CD4-positive, alpha-beta T cell treated with Interleukin-17A for 1 hour (primary cell): ENCODE results near the gene MYLK2.

Experiments used
- DNase-seq: peaks from one replicate; pipeline ENCODE4 v3.0.0-alpha.2; 2020

The MYLK2 gene

GRCh38 chr20:31836853-31837608 lies 17.9 kb downstream of the MYLK2 start:
- no peak for DNase-seq

- no peak for DNase-seq
Measured at GRCh38 chr20:31837896-31838397, 18.8 kb downstream of the MYLK2 start.

- no peak for DNase-seq
Measured at GRCh38 chr20:31838646-31839292, 19.6 kb downstream of the MYLK2 start.

DNA sequence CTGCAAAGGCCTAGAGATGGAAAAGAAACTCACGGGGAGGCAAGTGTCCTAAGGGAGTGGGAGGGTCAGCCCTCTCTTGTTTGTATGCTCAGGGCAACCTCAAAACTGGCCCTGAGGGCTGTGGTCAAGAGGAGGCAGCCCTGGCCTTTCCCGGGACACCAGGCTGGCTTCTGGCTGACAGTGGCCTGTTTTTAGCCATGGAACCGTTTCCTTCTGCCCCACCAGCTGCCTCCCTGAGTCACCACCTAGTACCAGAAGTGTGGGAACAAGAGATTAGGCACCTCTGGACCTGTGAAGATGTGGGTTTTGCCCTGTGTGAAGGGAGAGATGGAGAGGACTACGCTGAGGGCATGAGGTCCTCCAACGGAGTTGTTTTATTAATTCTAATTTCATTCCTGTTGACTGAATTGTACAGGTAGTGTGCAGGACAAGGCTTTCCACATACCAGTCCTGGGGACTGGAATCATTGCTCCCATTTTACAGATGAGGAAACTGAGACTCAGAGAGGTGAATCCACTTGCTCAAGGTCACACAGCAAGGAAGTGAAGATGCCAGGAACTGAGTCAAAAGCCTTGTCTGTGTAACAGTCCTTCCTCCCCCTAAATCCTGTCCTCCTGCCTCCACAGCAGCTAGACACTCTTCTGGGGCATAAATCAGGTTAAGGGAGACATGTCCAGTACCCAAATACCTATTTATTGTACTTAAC lies 20.8 kb downstream of the MYLK2 start:
- DNase-seq: no peak

DNA sequence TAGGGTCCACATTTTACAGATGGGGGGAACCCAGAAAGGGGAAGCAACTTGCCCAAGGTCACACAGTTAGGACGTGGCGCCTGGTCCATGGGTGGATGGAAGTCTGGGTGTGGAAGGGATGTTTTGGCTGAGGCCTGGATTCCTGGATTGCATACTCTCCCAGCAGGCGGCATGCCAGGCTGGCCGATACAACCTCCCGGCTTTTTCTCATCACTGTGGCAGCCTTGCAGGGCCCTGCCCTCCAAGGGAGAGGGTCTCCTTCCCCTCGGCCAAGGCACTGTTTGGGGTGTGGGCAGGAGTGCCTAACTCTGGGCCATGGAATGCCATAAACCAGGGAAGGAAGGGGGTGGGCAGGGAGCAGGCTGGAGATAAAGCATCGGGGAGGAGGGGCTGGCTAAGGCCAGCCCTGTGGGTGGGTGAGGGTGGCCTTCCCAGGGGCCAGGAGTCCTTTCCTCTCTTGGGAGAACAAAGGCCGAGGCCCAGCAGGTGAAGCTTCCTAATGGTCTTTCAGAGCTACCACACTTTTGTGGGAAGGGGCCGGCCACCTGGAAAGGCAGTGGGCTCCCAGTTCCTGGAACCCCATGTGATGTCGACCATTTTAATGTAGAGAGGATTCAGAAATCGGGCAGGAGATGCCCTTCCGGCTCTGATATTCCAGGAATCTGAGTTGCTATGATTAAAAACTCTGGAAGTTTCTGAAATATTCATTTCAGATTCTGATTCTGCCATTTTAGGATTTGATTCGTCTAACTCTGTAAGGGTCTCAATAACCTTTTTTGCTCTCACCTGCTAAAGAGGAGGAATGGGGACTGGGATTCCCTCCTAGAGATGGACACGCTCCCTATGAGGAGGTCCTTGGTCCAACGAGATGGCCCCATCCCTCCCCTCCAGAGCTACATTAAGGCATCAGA lies 22.0 kb downstream of the MYLK2 start:
- no peak for DNase-seq

DNA sequence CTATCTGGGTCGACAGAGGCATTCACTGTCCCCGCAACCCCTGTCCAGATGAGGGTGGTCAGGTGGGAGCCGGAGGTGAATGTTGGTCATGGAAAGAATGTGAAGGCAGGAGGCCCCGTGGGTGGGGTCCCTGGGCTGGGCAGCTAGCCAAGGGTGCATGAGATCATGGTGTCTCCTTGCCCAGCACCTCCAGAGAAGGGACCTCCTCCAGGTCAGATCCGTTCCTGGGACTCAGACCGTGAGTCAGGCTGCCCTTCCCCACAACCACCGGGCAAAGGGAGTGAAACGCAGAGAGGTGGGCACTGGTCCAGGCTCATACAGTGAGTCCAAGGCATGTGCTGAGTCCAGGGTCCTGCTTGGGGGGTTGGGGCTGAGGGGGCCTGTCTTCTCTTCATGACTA lies 22.8 kb downstream of the MYLK2 start:
- DNase-seq: no peak

DNA sequence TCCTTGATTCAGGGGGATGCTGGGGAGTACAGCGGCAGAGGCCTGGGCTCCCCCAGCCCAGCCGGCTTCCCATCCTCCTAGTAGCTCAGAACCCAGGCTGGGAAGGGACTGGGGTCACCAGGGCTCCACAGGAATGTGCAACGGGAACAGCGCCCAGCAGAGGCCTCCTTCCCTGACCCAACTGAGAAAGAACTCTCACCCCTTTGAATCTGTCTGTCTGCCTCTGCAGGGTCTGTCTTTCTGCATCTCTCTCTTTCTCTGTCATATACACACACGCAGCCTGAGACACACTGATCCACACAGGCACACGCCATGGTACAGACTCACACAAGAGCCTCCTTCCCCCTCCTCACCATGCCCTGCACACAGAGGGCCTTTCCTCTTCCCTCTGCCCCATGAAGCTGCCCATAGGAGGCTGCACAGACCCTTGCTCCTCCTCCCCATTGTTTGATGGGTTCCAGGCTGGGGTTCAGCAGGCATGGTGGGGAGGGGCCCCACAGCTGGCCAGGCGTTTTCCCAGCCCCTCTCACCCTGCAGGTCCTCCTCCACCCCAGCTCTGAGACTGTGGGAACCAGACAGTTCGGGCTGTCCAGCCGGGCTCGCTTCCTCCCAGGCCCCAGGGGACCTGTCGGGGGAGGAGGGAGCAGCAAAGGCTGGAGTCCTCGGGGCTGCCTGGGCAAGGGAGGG lies 23.5 kb downstream of the MYLK2 start:
- no peak for DNase-seq

DNA sequence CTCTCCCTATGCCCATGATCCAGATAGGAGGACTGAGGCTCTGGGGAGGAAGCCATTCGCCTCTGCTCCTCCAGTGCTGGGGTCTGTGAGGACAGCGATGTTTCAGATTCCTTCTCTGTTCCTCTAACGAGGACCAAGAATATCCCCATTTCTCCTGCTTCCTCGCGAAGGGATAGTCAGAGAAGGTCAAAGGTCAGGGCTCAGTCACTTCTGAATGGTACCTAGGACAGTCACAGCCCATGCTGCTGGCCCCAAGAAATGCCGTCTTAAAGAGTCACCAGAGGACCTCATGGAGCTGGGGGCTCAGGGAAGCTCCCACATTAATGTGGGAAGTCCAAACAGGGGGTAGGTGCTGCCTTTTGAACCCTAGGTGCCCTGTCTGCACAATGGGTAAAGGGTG lies 24.1 kb downstream of the MYLK2 start:
- DNase-seq: no peak

- DNase-seq: no peak
Measured at GRCh38 chr20:31843881-31844280, 24.7 kb downstream of the MYLK2 start.

- DNase-seq: no peak
Measured at GRCh38 chr20:31844737-31845299, 25.7 kb downstream of the MYLK2 start.

DNA sequence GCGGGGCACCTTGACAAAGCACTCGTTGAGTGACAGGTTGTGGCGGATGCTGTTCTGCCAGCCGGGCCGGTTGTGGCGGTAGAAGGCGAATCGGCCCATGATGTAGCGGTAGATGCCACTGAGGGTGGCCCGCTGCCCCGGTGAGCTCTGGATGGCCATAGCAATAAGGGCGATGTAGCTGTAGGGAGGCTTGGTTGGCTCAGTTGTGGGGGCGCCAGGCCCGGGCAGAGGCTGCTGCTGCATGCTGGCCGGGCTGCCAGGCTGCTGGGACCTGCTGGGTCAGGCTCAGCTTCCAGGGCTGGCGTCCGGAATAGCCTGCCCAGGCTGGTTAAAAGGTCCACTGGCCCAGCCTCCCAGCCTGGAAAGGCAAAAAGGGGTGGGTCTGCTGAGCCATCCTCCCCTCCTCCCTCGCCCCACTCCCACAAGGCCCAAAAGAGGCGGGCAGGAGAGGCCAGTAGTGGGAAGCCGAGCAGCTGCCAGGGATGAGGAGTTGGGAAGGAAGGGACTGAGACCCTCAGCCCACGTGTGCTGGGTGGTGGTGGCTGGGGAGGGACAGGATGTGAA lies 26.2 kb downstream of the MYLK2 start, which contains the start of gene FOXS1:
TSS of gene FOXS1 (minus strand) at position 305 of the 564 bp plus-strand sequence. CDS start at position 243, 62 bp downstream.
- no peak for DNase-seq

- no peak for DNase-seq
Measured at GRCh38 chr20:31846793-31847138, 27.6 kb downstream of the MYLK2 start.

GRCh38 chr20:31848088-31848999 lies 29.2 kb downstream of the MYLK2 start:
- no peak for DNase-seq

GRCh38 chr20:31849306-31849930 lies 30.3 kb downstream of the MYLK2 start:
- DNase-seq: no peak

DNA sequence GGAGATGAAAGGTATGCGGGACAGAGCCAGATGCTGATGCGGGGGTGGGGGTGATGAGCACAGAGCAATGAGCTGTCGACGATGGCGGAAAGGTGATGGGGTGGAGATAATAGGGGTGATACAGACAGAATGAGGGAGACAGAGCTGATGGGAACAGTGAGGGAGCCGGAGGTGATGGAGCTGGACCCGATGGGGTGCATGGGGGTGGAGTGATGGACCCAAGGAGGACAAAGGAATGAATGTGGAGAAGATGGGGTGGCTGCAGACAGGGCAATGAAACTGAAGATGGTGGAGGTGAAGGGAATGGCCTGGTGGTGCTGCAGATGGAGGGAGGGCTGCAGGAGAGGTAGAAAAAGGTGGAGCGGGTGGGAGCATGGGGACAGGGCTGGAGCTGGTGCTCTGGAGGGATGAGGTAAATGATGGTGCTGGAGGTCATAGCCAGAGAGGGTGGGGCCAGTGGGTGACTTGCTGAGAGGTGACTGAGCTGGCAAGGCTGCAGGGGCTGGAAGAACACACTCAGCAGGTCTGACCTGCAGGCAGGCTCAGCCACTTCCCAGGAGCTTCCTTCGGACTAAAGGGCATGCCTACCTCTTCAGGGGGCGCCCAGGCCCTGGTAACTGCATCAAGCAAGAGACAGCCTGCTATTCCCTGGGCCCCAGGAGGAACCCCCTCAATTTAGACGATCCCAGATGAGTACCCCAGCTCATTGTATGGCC lies 32.2 kb downstream of the MYLK2 start:
- no peak for DNase-seq

- DNase-seq: no peak
Measured at GRCh38 chr20:31853481-31853880, 34.3 kb downstream of the MYLK2 start.

- no peak for DNase-seq
Measured at GRCh38 chr20:31856516-31856915, 37.4 kb downstream of the MYLK2 start.

DNA sequence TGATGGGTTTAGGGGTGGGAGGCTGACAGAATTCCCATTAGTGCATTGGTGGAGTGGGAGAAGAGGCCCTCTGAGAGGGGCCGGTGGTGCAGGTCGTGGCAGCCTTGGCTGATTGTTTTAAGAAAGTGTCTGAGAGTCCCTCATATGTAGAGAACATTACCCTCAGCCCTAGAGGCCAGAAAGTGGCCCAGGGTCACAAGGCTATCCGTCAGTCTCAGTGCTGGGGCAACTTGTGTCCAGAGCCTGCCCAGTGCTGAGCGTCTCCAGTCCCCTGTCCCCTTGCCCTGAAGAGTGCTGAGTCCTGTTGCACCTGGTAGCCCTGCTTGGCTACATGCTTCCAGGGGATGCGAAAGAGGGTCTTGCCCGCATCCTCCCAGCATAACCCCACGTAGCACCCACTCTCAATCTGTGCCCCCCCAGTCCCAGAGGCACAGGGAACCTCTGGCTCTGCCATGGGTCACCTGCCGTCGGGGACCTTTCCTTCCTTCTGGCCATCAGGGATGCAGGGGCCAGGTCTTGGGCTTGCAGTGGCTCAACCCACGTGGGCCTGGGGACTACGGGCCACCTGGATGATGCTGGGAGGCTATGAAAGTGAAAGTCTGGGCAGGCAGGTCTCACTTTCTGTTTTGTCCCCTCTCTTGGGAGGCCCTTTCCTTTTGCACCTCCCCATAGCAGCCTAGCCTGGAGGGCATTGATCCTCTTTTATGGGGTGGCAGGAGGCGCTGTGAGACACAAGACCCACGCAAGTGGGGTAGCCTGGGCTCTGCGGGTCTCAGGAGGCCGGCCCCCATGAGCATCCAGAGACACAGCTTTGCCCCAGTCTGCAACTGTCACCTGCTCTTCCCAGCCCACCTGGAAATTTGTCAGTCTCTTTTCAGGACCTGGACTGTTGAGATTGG lies 39.0 kb downstream of the MYLK2 start:
- DNase-seq: no peak
